K562 (cell line): ENCODE results near the gene NFIB. TPM values are rescaled to one million over a fixed set of nuclear protein-coding genes. Genes with fewer than 3 reads are reported as not detected.

Experiments used
- ATAC-seq: fragments of 200-7000 bp; cut with Tn5 transposase; 3 replicates; pipeline ENCODE4 v1.9.1; 2020; ENCODE audit warnings: moderate library complexity
- BruUV-seq: library from RNA; stranded (reverse); fragments of 400-500 nt; replicated peaks from 2 replicates; lab custom pipeline; 2021; lab: Mats Ljungman, UMichigan
- CTCF ChIA-PET: fragments of 300-600 bp; formaldehyde crosslinking; extraction: SDS; loops from one replicate; lab custom pipeline; 2021; ENCODE audit warnings: low intra/inter-chr PET ratio; lab: Yijun Ruan, JAX
- POLR2A ChIA-PET: fragments of 300-600, 350-650 bp; sonication (Branson Sonifier 250); formaldehyde crosslinking; extraction: SDS; loops from one replicate; lab custom pipeline; 2021; ENCODE audit warnings: antibody characterized with exemption, inconsistent platforms; lab: Yijun Ruan, JAX
- DNase-seq, 4 experiments: peaks; one replicate each; pipeline versions ENCODE4 v3.0.0 to v3.0.0-alpha.2; 2011 to 2018; ENCODE audit warnings: low spot score in 3 of 4, mixed read lengths in 3 of 4; ENCODE audit errors: extremely low read depth in 1 of 4
- FAIRE-seq: peaks from 2 replicates; lab custom pipeline; 2011; peaks lifted over from hg19 to GRCh38; lab: Jason Lieb, UNC
- H2AFZ ChIP-seq: 2 replicates; pipeline ENCODE4 v1.6.0; 2011; ENCODE audit warnings: low read depth, low read length, control low read depth, inconsistent platforms
- H3K27ac ChIP-seq: fragments of 200-600 bp; 3 replicates; pipeline ENCODE4 v1.8.0; 2011; ENCODE audit warnings: low read depth, mild to moderate bottlenecking, control low read depth, inconsistent platforms, low read length, moderate library complexity, mixed read lengths; ENCODE audit errors: extremely low read depth
- H3K27me3 ChIP-seq, 2 experiments: fragments of 300-600 bp in 1 of 2; 2 replicates in 1 of 2; 3 replicates in 1 of 2; pipeline versions ENCODE4 v1.6.0 to v1.8.0; 2011; ENCODE audit warnings: inconsistent platforms in 2 of 2, low read length in 2 of 2, mild to moderate bottlenecking in 1 of 2, mixed read lengths in 1 of 2, moderate library complexity in 1 of 2; ENCODE audit not compliant: control insufficient read depth in 2 of 2, insufficient read depth in 2 of 2
- H3K36me3 ChIP-seq: fragments of 300-600 bp; 3 replicates; pipeline ENCODE4 v1.8.0; 2011; ENCODE audit warnings: mild to moderate bottlenecking, low read length, inconsistent platforms; ENCODE audit not compliant: control insufficient read depth, insufficient read depth
- H3K4me1 ChIP-seq, 2 experiments: fragments of 200-600 bp in 1 of 2; replicated peaks in 1 of 2; 2 replicates in 1 of 2; 3 replicates in 1 of 2; pipeline versions ENCODE4 v1.5.1 to v1.8.0; 2011; ENCODE audit warnings: inconsistent platforms in 2 of 2, low read length in 2 of 2, mild to moderate bottlenecking in 1 of 2, mixed read lengths in 1 of 2, moderate library complexity in 1 of 2; ENCODE audit not compliant: control insufficient read depth in 2 of 2, insufficient read depth in 2 of 2
- H3K4me2 ChIP-seq: 2 replicates; pipeline ENCODE4 v1.6.1; 2011; ENCODE audit warnings: low read length, control low read depth, inconsistent platforms, mixed read lengths; ENCODE audit not compliant: insufficient read depth
- H3K4me3 ChIP-seq: fragments of 200-600 bp; sonication (generic), shearing (Covaris generic); 2 replicates; pipeline ENCODE4 v1.5.1; 2016; ENCODE audit warnings: control low read depth, inconsistent platforms
- H3K79me2 ChIP-seq: fragments of 200-600 bp; 3 replicates; pipeline ENCODE4 v1.8.0; 2011; ENCODE audit warnings: low read length, inconsistent platforms; ENCODE audit not compliant: control insufficient read depth, insufficient read depth
- H3K9ac ChIP-seq, 2 experiments: 2 replicates each; pipeline versions ENCODE4 v1.6.0 to v1.6.1; 2011; ENCODE audit warnings: low read depth in 2 of 2, low read length in 2 of 2, control low read depth in 1 of 2, inconsistent platforms in 1 of 2, mild to moderate bottlenecking in 1 of 2, mixed read lengths in 1 of 2; ENCODE audit not compliant: insufficient read depth in 1 of 2
- H3K9me1 ChIP-seq: one replicate; pipeline ENCODE4 v1.6.0; 2011; ENCODE audit warnings: inconsistent platforms, mild to moderate bottlenecking, low read length, moderate library complexity; ENCODE audit not compliant: control insufficient read depth, insufficient read depth
- H3K9me3 ChIP-seq: replicated peaks from 2 replicates; pipeline ENCODE4 v1.5.1; 2011; ENCODE audit warnings: low read depth, low read length, inconsistent platforms; ENCODE audit not compliant: control insufficient read depth, insufficient read depth
- H4K20me1 ChIP-seq: replicated peaks from 2 replicates; pipeline ENCODE4 v1.6.1; 2011; ENCODE audit warnings: low read length, inconsistent platforms, mixed read lengths; ENCODE audit not compliant: control insufficient read depth, insufficient read depth
- CEBPB ChIP-seq: fragments of 450-650 bp; IDR thresholded peaks from 2 replicates; pipeline ENCODE4 v1.6.1; 2016; ENCODE audit warnings: missing genetic modification characterization, missing compliant biosample characterization
- CEBPG ChIP-seq, 3 experiments: fragments of 200-800 bp in 1 of 3; sonication (Bioruptor generic) in 1 of 3; sonication (generic) in 1 of 3; formaldehyde crosslinking in 1 of 3; IDR thresholded peaks in 2 of 3; conservative IDR thresholded peaks in 1 of 3; 2 replicates each; pipeline versions ENCODE4 v1.6.1 to v1.8.0; 2016 to 2022; ENCODE audit warnings: missing compliant biosample characterization in 2 of 3, missing genetic modification characterization in 2 of 3, mild to moderate bottlenecking in 1 of 3, missing genetic modification reagents in 1 of 3
- EP400 ChIP-seq: fragments of 450-650 bp; IDR thresholded peaks from 2 replicates; pipeline ENCODE4 v1.6.1; 2017; ENCODE audit warnings: antibody characterized with exemption, mild to moderate bottlenecking, moderate library complexity
- FOXK2 ChIP-seq, 2 experiments: fragments of 450-650 bp; IDR thresholded peaks in 1 of 2; conservative IDR thresholded peaks in 1 of 2; 2 replicates each; pipeline ENCODE4 v1.6.1; 2016; ENCODE audit warnings: low read depth in 2 of 2, mild to moderate bottlenecking in 1 of 2
- KDM5B ChIP-seq: fragments of 200-600 bp; sonication (generic); IDR thresholded peaks from 2 replicates; pipeline ENCODE4 v1.6.1; 2012; ENCODE audit warnings: low read depth, mild to moderate bottlenecking, moderate library complexity, low read length, control low read depth, inconsistent platforms; ENCODE audit not compliant: insufficient replicate concordance
- TCFL5 ChIP-seq: fragments of 250-450 bp; sonication (Bioruptor Pico); conservative IDR thresholded peaks from 2 replicates; pipeline ENCODE4 v1.6.1; 2021; ENCODE audit warnings: mild to moderate bottlenecking, moderate library complexity, matching md5 sums
- YY1 ChIP-seq, 3 experiments: IDR thresholded peaks; 2 replicates each; pipeline ENCODE4 v1.6.1; 2011; ENCODE audit warnings: low read length in 2 of 3, mild to moderate bottlenecking in 2 of 3, moderate library complexity in 2 of 3, borderline replicate concordance in 1 of 3, control low read depth in 1 of 3, low read depth in 1 of 3; ENCODE audit not compliant: insufficient read depth in 3 of 3, insufficient replicate concordance in 2 of 3, control insufficient read depth in 1 of 3, insufficient read length in 1 of 3; ENCODE audit errors: extremely low read depth in 1 of 3
- WGBS: fragments of 100-300 bp; shearing (Covaris generic); methylation state at CpG from one replicate; pipeline ENCODE4 v1.1.6; 2016; ENCODE audit warnings: low coverage, mixed read lengths; ENCODE audit not compliant: insufficient coverage; ENCODE audit errors: missing lambda C conversion rate; 5-methylcytosine and 5-hydroxymethylcytosine counted together
- in situ Hi-C: fragments of 300-500 bp; cut with MboI; formaldehyde crosslinking; loops from 4 replicates; pipeline ENCODE4 v1.15.0; 2018; ENCODE audit warnings: inconsistent platforms, mixed read lengths
- intact Hi-C: fragments of 100-400 bp; cut with micrococcal nuclease; formaldehyde crosslinking; loops from 2 replicates; pipeline ENCODE4 v1.14.2; 2022
- polyA plus RNA-seq, 8 experiments: library from polyadenylated mRNA; depleted of rRNA in 4 of 8; stranded (reverse) in 5 of 8; unstranded in 3 of 8; fragments of >200 nt; fragmentation: Nextera tagmentation in 2 of 8; fragmentation: Illumina TruSeq in 1 of 8; extraction: Ambion mirVana in 2 of 8; extraction: Trizol in 1 of 8; gene quantifications; 2 replicates each; pipeline versions ENCODE4 v1.2.1 to v1.2.3, GENCODE V29; 2011 to 2014; ENCODE audit warnings: inconsistent platforms in 1 of 8, missing spikeins in 1 of 8
- total RNA-seq, 7 experiments: library from RNA; depleted of rRNA in 6 of 7; stranded (reverse); fragments of >200 nt in 6 of 7; fragmentation: Illumina TruSeq in 2 of 7; extraction: Trizol in 2 of 7; gene quantifications; 2 replicates each; pipeline versions ENCODE4 v1.2.1 to v1.2.3, GENCODE V29; 2011 to 2021; ENCODE audit warnings: low replicate concordance in 1 of 7
- TF ChIP-seq, protein P1 (sequence below), 2 experiments: fragments of 450-650 bp in 1 of 2; sonication (generic) in 1 of 2; formaldehyde crosslinking in 1 of 2; IDR thresholded peaks in 1 of 2; conservative IDR thresholded peaks in 1 of 2; 2 replicates each; pipeline versions ENCODE4 v1.6.1 to v1.8.1; 2016 to 2023; ENCODE audit warnings: mild to moderate bottlenecking in 2 of 2, moderate library complexity in 2 of 2, inconsistent platforms in 1 of 2, missing genetic modification reagents in 1 of 2
- TF ChIP-seq, protein P2 (sequence below), 2 experiments: fragments of 450-650 bp; conservative IDR thresholded peaks; 2 replicates each; pipeline ENCODE4 v1.6.1; 2017; ENCODE audit warnings: mild to moderate bottlenecking in 2 of 2, moderate library complexity in 2 of 2
- TF ChIP-seq, protein P3 (sequence below): sonication (generic); formaldehyde crosslinking; IDR thresholded peaks from 2 replicates; pipeline ENCODE4 v1.8.1; 2023; ENCODE audit warnings: mild to moderate bottlenecking, missing genetic modification reagents

NFIB gene
- total and polyA plus RNA-seq, 9 of the 15 experiments (the other 6 are each of a cell fraction or from before 2014, with no cell fraction given), result 1.2 to 3.3 (median 1.9) TPM

GRCh38 chr9:14320271-14321181 lies 6.6 kb upstream of the NFIB start:
- H3K4me1 ChIP-seq, result peaks cover 6 to 13% of the 10 kb centered on the region in 2 experiments; a peak in 4 of 5 replicates
- no peaks in the 10 kb centered on the region for H3K36me3 ChIP-seq
- peak overlapping the region; percentile 24 to 76; a peak in 3 of 4 replicates for H3K9ac ChIP-seq
- POLR2A ChIA-PET, result no interaction called here
- peak overlapping the region; percentile 80 for H3K4me2 ChIP-seq
- peak overlapping the region; percentile 61; the same call in 1 of the 2 replicates for H3K4me3 ChIP-seq
- in situ Hi-C loops (no loop called here), intact Hi-C loops (no loop called here)
- H3K79me2 ChIP-seq, result peaks cover 7% of the 10 kb centered on the region; the same call in 2 of the 3 replicates
- 5% methylated on average over 14 of the region's 14 CpGs for WGBS
- no peaks in the 10 kb centered on the region for H3K27me3 ChIP-seq
- peak overlapping the region; percentile 92 for H2AFZ ChIP-seq
- no peaks in the 10 kb centered on the region for H3K9me1 ChIP-seq
- CTCF ChIA-PET, result no interaction called here
- FAIRE-seq, result peak; percentile 67
- peak; percentile 7; the same call in 2 of the 3 replicates for ATAC-seq
- no TSS peak for BruUV-seq
- H3K9me3 ChIP-seq, result no peaks in the 10 kb centered on the region
- no peaks in the 10 kb centered on the region for H4K20me1 ChIP-seq
- H3K27ac ChIP-seq, result peak overlapping the region; percentile 66
- DNase-seq, result peak in 3 of 4 experiments; percentile 4 to 55 (median 35)
- TF ChIP-seq KDM5B (no peak), CEBPG (CRISPR knock-in tag; IDR thresholded peaks at IDR 0.05) (no peak), CEBPG (tag; conservative IDR thresholded peaks at IDR 0.05 in 1 of 2, IDR thresholded peaks at IDR 0.05 in 1 of 2) (peak in 1 of 2 experiments; percentile 34; a peak in 1 of 4 replicates), CEBPB (tag) (peak; percentile 34; the same call in 1 of the 2 replicates), TCFL5 (CRISPR knock-in tag) (no peak), YY1 (IDR thresholded peaks at IDR 0.05; ENCODE audit: borderline replicate concordance in 1 of 3, control insufficient read depth in 1 of 3, extremely low read depth in 1 of 3, insufficient read depth in 3 of 3, insufficient read length in 1 of 3, insufficient replicate concordance in 2 of 3, low read depth in 1 of 3, low read length in 2 of 3) (peak in 1 of 3 experiments; percentile 47), FOXK2 (conservative IDR thresholded peaks at IDR 0.05 in 1 of 2, IDR thresholded peaks at IDR 0.05 in 1 of 2; ENCODE audit: low read depth in 2 of 2) (0 out of 4 replicates have a peak, but pooled peaks of 1 of the 2 experiments have one; percentile 18), EP400 (0 out of 2 replicates have a peak, but pooled peaks have one; percentile 13)
- TF ChIP-seq, protein P1, sequence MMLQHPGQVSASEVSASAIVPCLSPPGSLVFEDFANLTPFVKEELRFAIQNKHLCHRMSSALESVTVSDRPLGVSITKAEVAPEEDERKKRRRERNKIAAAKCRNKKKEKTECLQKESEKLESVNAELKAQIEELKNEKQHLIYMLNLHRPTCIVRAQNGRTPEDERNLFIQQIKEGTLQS (IDR thresholded peaks at IDR 0.05), result peak; percentile 31; the same call in 1 of the 2 replicates
- TF ChIP-seq, protein P1 (CRISPR knock-in tag; conservative IDR thresholded peaks at IDR 0.05), result no peak
- TF ChIP-seq, protein P2, sequence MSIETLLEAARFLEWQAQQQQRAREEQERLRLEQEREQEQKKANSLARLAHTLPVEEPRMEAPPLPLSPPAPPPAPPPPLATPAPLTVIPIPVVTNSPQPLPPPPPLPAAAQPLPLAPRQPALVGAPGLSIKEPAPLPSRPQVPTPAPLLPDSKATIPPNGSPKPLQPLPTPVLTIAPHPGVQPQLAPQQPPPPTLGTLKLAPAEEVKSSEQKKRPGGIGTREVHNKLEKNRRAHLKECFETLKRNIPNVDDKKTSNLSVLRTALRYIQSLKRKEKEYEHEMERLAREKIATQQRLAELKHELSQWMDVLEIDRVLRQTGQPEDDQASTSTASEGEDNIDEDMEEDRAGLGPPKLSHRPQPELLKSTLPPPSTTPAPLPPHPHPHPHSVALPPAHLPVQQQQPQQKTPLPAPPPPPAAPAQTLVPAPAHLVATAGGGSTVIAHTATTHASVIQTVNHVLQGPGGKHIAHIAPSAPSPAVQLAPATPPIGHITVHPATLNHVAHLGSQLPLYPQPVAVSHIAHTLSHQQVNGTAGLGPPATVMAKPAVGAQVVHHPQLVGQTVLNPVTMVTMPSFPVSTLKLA (conservative IDR thresholded peaks at IDR 0.05), result 0 out of 4 replicates have a peak, but pooled peaks of 1 of the 2 experiments have one; percentile 29
- TF ChIP-seq, protein P3, sequence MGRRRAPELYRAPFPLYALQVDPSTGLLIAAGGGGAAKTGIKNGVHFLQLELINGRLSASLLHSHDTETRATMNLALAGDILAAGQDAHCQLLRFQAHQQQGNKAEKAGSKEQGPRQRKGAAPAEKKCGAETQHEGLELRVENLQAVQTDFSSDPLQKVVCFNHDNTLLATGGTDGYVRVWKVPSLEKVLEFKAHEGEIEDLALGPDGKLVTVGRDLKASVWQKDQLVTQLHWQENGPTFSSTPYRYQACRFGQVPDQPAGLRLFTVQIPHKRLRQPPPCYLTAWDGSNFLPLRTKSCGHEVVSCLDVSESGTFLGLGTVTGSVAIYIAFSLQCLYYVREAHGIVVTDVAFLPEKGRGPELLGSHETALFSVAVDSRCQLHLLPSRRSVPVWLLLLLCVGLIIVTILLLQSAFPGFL (CRISPR knock-in tag), result no peak
